H9 (cell line): Measurements from ENCODE around the gene TMEM191B. TPM values are rescaled to one million over a fixed set of nuclear protein-coding genes. Genes with fewer than 3 reads are reported as not detected.
"Not testable (repeated sequence)": the region's sequence is repeated elsewhere in the genome, so short reads cannot be mapped to it uniquely, and the experiment has no call there.

Experiments used
- DNase-seq: peaks from one replicate; pipeline ENCODE4 v3.0.0-alpha.2; 2017
- H2AFZ ChIP-seq: one replicate; pipeline ENCODE4 v1.6.1; 2013; ENCODE audit warnings: mild to moderate bottlenecking, low read length, control low read depth, moderate library complexity
- H2AK5ac ChIP-seq: 2 replicates; pipeline ENCODE4 v1.6.1; 2013; ENCODE audit warnings: low read length, control low read depth, mixed read lengths; ENCODE audit not compliant: insufficient read length
- H2BK120ac ChIP-seq: one replicate; pipeline ENCODE4 v1.6.1; 2013; ENCODE audit warnings: low read depth, mild to moderate bottlenecking, low read length, control low read depth, inconsistent platforms; ENCODE audit not compliant: poor library complexity, severe bottlenecking
- H2BK12ac ChIP-seq: 2 replicates; pipeline ENCODE4 v1.6.1; 2013; ENCODE audit warnings: low read length, control low read depth, mixed read lengths, low read depth; ENCODE audit not compliant: insufficient read length
- H2BK15ac ChIP-seq: 2 replicates; pipeline ENCODE4 v1.6.1; 2013; ENCODE audit warnings: low read depth, low read length, control low read depth
- H2BK20ac ChIP-seq: one replicate; pipeline ENCODE4 v1.6.1; 2013; ENCODE audit warnings: low read depth, mild to moderate bottlenecking, low read length, control low read depth, inconsistent platforms; ENCODE audit not compliant: poor library complexity, severe bottlenecking
- H2BK5ac ChIP-seq: 2 replicates; pipeline ENCODE4 v1.6.1; 2013; ENCODE audit warnings: low read length, control low read depth, mixed read lengths; ENCODE audit not compliant: insufficient read length
- H3K14ac ChIP-seq: 2 replicates; pipeline ENCODE4 v1.6.1; 2013; ENCODE audit warnings: low read length, control low read depth; ENCODE audit not compliant: insufficient read depth
- H3K18ac ChIP-seq: 2 replicates; pipeline ENCODE4 v1.6.1; 2013; ENCODE audit warnings: low read depth, mild to moderate bottlenecking, mixed read lengths, low read length, control low read depth; ENCODE audit not compliant: insufficient read length
- H3K23ac ChIP-seq: 2 replicates; pipeline ENCODE4 v1.6.1; 2013; ENCODE audit warnings: low read length, control low read depth, mixed read lengths, low read depth; ENCODE audit not compliant: insufficient read length
- H3K23me2 ChIP-seq: 2 replicates; pipeline ENCODE4 v1.6.1; 2013; ENCODE audit warnings: low read depth, mild to moderate bottlenecking, mixed read lengths, low read length, control low read depth; ENCODE audit not compliant: insufficient read length, poor library complexity, severe bottlenecking
- H3K27ac ChIP-seq: 2 replicates; pipeline ENCODE4 v1.5.1; 2013; ENCODE audit warnings: low read length, control low read depth, mixed read lengths, low read depth; ENCODE audit not compliant: insufficient read length
- H3K27me3 ChIP-seq: 2 replicates; pipeline ENCODE4 v1.6.1; 2013; ENCODE audit warnings: low read length, control low read depth, inconsistent platforms; ENCODE audit not compliant: insufficient read depth
- H3K4ac ChIP-seq: 2 replicates; pipeline ENCODE4 v1.6.1; 2013; ENCODE audit warnings: low read depth, mild to moderate bottlenecking, control low read depth, inconsistent platforms, low read length, moderate library complexity
- H3K4me1 ChIP-seq: 2 replicates; pipeline ENCODE4 v1.6.1; 2013; ENCODE audit warnings: low read length, control low read depth, inconsistent platforms; ENCODE audit not compliant: insufficient read depth
- H3K4me2 ChIP-seq: 2 replicates; pipeline ENCODE4 v1.6.1; 2013; ENCODE audit warnings: low read length, control low read depth, mixed read lengths; ENCODE audit not compliant: insufficient read length, insufficient read depth
- H3K56ac ChIP-seq: 2 replicates; pipeline ENCODE4 v1.6.1; 2013; ENCODE audit warnings: low read depth, mild to moderate bottlenecking, mixed read lengths, low read length, control low read depth; ENCODE audit not compliant: insufficient read length
- H3K79me1 ChIP-seq: 2 replicates; pipeline ENCODE4 v1.6.1; 2013; ENCODE audit warnings: low read depth, mild to moderate bottlenecking, moderate library complexity, low read length, control low read depth, inconsistent platforms; ENCODE audit not compliant: insufficient read depth, poor library complexity, severe bottlenecking
- H3K79me2 ChIP-seq: 2 replicates; pipeline ENCODE4 v1.6.1; 2013; ENCODE audit warnings: low read length, control low read depth, inconsistent platforms; ENCODE audit not compliant: insufficient read depth
- H3K9ac ChIP-seq: 2 replicates; pipeline ENCODE4 v1.6.1; 2013; ENCODE audit warnings: low read length, control low read depth, mixed read lengths; ENCODE audit not compliant: insufficient read length; ENCODE audit errors: extremely low read depth
- H3K9me3 ChIP-seq: one replicate; pipeline ENCODE4 v1.6.1; 2013; ENCODE audit warnings: low read depth, low read length, inconsistent platforms; ENCODE audit not compliant: control insufficient read depth
- H3T11ph ChIP-seq: one replicate; pipeline ENCODE4 v1.6.1; 2013; ENCODE audit warnings: mild to moderate bottlenecking, low read length, control low read depth, inconsistent platforms
- H4K20me1 ChIP-seq: one replicate; pipeline ENCODE4 v1.6.1; 2013; ENCODE audit not compliant: control insufficient read depth, insufficient read length, insufficient read depth
- H4K5ac ChIP-seq: 2 replicates; pipeline ENCODE4 v1.6.1; 2013; ENCODE audit warnings: low read depth, mild to moderate bottlenecking, mixed read lengths, low read length, control low read depth; ENCODE audit not compliant: insufficient read length
- H4K8ac ChIP-seq: replicated peaks from 2 replicates; pipeline ENCODE4 v1.6.1; 2013; ENCODE audit warnings: low read length, control low read depth, mixed read lengths, low read depth; ENCODE audit not compliant: insufficient read length
- H4K91ac ChIP-seq: 2 replicates; pipeline ENCODE4 v1.6.1; 2013; ENCODE audit warnings: low read depth, mild to moderate bottlenecking, moderate library complexity, mixed read lengths, low read length, control low read depth; ENCODE audit not compliant: insufficient read length
- H3K27ac Mint-ChIP-seq, 3 experiments: 2 replicates in 2 of 3; 3 replicates in 1 of 3; pipeline ENCODE4 v1.8.0; 2020 to 2021; ENCODE audit warnings: mixed read lengths in 3 of 3, mild to moderate bottlenecking in 1 of 3, moderate library complexity in 1 of 3
- H3K27me3 Mint-ChIP-seq: 2 replicates; pipeline ENCODE4 v1.8.0; 2021; ENCODE audit warnings: low read depth, mild to moderate bottlenecking, moderate library complexity, mixed read lengths
- H3K36me3 Mint-ChIP-seq, 3 experiments: 2 replicates in 2 of 3; 3 replicates in 1 of 3; pipeline ENCODE4 v1.8.0; 2020 to 2021; ENCODE audit warnings: low read depth in 3 of 3, mixed read lengths in 3 of 3; ENCODE audit not compliant: insufficient read depth in 1 of 3
- H3K4me1 Mint-ChIP-seq, 2 experiments: 2 replicates each; pipeline ENCODE4 v1.8.0; 2020; ENCODE audit warnings: mixed read lengths in 2 of 2
- H3K4me3 Mint-ChIP-seq, 2 experiments: 2 replicates in 1 of 2; 3 replicates in 1 of 2; pipeline ENCODE4 v1.8.0; 2020 to 2021; ENCODE audit warnings: mild to moderate bottlenecking in 2 of 2, mixed read lengths in 2 of 2, moderate library complexity in 1 of 2
- H3K9me3 Mint-ChIP-seq, 2 experiments: 2 replicates in 1 of 2; 3 replicates in 1 of 2; pipeline ENCODE4 v1.8.0; 2020; ENCODE audit warnings: mild to moderate bottlenecking in 2 of 2, mixed read lengths in 2 of 2, moderate library complexity in 1 of 2
- WGBS: extraction: QIAGEN DNeasy Blood & Tissue Kit; methylation state at CpG from one replicate; pipeline ENCODE4 v1.1.7; 2013; ENCODE audit warnings: missing lambda C conversion rate, low lambda C conversion rate, mixed read lengths; ENCODE audit not compliant: insufficient read length; ENCODE audit errors: extremely low coverage; 5-methylcytosine and 5-hydroxymethylcytosine counted together
- total RNA-seq: library from RNA; stranded (reverse); gene quantifications from 2 replicates; pipeline ENCODE4 v1.2.1, GENCODE V29; 2021

TMEM191B gene
- total RNA-seq, 1 experiment from 2014 or later: 1.4 TPM

- H3K36me3 Mint-ChIP-seq, H3K27ac ChIP-seq, H3K27me3 Mint-ChIP-seq, H3K79me2 ChIP-seq, H3K4me2 ChIP-seq, DNase-seq, H3K27ac Mint-ChIP-seq, H4K8ac ChIP-seq, H4K91ac ChIP-seq, H3K23me2 ChIP-seq, H2BK20ac ChIP-seq, H2BK120ac ChIP-seq, H4K20me1 ChIP-seq, H3K4me1 Mint-ChIP-seq, H3K23ac ChIP-seq, H3K14ac ChIP-seq, H3K56ac ChIP-seq, H4K5ac ChIP-seq, H2AK5ac ChIP-seq, H3K79me1 ChIP-seq, H3K4me3 Mint-ChIP-seq, H3K18ac ChIP-seq, H3K27me3 ChIP-seq, H3T11ph ChIP-seq, H2BK15ac ChIP-seq, H3K9me3 Mint-ChIP-seq, H2BK5ac ChIP-seq, H3K9ac ChIP-seq, H2AFZ ChIP-seq, H3K9me3 ChIP-seq, H3K4ac ChIP-seq, H3K4me1 ChIP-seq, H2BK12ac ChIP-seq: not testable (repeated sequence)
- WGBS: no CpG with 5 or more reads among the region's 7 CpGs
Observed at GRCh38 chr22:18551046-18551445, 23.4 kb downstream of the TMEM191B start.

GRCh38 chr22:18552839-18553597 lies 25.4 kb downstream of the TMEM191B start:
- H3K36me3 Mint-ChIP-seq, H4K91ac ChIP-seq, H3K9ac ChIP-seq, H3K4ac ChIP-seq, H3K4me1 ChIP-seq, H3K56ac ChIP-seq, H2AK5ac ChIP-seq, H3K27me3 Mint-ChIP-seq, H3K79me1 ChIP-seq, H3K9me3 Mint-ChIP-seq, H4K20me1 ChIP-seq, H2BK5ac ChIP-seq, H2BK15ac ChIP-seq, H3K23ac ChIP-seq, H2BK120ac ChIP-seq, H3K14ac ChIP-seq, H3K4me1 Mint-ChIP-seq, H2BK12ac ChIP-seq, H4K8ac ChIP-seq, H3K79me2 ChIP-seq, H2AFZ ChIP-seq, H3K27me3 ChIP-seq, H3T11ph ChIP-seq, H3K23me2 ChIP-seq, H3K27ac ChIP-seq, H3K4me3 Mint-ChIP-seq, H3K27ac Mint-ChIP-seq, H2BK20ac ChIP-seq, H3K18ac ChIP-seq, H3K4me2 ChIP-seq, H4K5ac ChIP-seq, H3K9me3 ChIP-seq, DNase-seq: not testable (repeated sequence)
- WGBS: no CpG with 5 or more reads among the region's 19 CpGs
